Measurements from ENCODE around the gene METAP1D. TPM values are rescaled to one million over a fixed set of nuclear protein-coding genes. Genes with fewer than 3 reads are reported as not detected.

Gene METAP1D
- total RNA-seq, 1 experiment from 2014 or later: 15.8 TPM

DNA sequence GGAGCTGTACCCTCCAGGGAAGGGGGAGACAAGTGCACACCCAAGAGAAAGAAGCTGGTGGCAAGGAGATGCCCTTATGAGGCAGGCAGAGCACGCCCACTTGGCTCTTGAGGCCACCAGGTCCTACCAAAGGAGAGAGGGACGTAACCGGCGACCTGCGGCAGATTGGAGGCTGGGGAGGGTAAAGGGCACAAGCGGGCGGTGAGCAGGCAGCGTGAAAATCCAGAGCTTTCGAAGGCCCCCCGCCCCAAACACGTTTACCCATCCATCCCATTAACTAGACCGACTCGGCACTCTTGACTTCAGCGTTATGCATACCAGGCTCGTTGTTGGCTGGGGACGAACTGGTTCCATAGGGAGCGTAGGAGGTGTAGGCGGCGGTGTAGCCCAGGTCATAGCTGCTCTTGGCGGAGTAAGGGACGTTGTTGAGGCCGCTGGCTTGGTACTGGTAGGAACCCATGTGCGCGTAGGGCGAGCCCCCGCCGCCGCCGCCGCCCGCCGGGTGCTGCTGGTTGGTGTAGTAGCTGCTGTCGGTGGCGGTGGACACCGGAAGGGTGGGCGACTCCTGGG is 102.2 kb downstream of the METAP1D start:
- TF ChIP-seq, protein P1, sequence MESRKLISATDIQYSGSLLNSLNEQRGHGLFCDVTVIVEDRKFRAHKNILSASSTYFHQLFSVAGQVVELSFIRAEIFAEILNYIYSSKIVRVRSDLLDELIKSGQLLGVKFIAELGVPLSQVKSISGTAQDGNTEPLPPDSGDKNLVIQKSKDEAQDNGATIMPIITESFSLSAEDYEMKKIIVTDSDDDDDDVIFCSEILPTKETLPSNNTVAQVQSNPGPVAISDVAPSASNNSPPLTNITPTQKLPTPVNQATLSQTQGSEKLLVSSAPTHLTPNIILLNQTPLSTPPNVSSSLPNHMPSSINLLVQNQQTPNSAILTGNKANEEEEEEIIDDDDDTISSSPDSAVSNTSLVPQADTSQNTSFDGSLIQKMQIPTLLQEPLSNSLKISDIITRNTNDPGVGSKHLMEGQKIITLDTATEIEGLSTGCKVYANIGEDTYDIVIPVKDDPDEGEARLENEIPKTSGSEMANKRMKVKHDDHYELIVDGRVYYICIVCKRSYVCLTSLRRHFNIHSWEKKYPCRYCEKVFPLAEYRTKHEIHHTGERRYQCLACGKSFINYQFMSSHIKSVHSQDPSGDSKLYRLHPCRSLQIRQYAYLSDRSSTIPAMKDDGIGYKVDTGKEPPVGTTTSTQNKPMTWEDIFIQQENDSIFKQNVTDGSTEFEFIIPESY (IDR thresholded peaks at IDR 0.05; ENCODE audit: extremely low read depth, insufficient replicate concordance, low read length): no peak
- TF ChIP-seq POLR2A (IDR thresholded peaks at IDR 0.05; ENCODE audit: borderline replicate concordance, extremely low read depth, insufficient read depth, insufficient read length) (no peak), SIN3A (IDR thresholded peaks at IDR 0.05; ENCODE audit: low read depth) (no peak), SRF (IDR thresholded peaks at IDR 0.05; ENCODE audit: low read depth) (no peak), EZH2 (IDR thresholded peaks at IDR 0.05) (no peak), EZH2phosphoT487 (IDR thresholded peaks at IDR 0.05; ENCODE audit: borderline replicate concordance) (no peak), CEBPB (IDR thresholded peaks at IDR 0.05; ENCODE audit: low read depth) (no peak), RAD21 (IDR thresholded peaks at IDR 0.05; ENCODE audit: low read depth) (no peak), POLR2AphosphoS5 (IDR thresholded peaks at IDR 0.05; ENCODE audit: low read depth, low read length) (no peak), ZFX (IDR thresholded peaks at IDR 0.05) (no peak), ZNF274 (IDR thresholded peaks at IDR 0.05; ENCODE audit: low read depth, low read length) (no peak)
- TF ChIP-seq, protein P2, sequence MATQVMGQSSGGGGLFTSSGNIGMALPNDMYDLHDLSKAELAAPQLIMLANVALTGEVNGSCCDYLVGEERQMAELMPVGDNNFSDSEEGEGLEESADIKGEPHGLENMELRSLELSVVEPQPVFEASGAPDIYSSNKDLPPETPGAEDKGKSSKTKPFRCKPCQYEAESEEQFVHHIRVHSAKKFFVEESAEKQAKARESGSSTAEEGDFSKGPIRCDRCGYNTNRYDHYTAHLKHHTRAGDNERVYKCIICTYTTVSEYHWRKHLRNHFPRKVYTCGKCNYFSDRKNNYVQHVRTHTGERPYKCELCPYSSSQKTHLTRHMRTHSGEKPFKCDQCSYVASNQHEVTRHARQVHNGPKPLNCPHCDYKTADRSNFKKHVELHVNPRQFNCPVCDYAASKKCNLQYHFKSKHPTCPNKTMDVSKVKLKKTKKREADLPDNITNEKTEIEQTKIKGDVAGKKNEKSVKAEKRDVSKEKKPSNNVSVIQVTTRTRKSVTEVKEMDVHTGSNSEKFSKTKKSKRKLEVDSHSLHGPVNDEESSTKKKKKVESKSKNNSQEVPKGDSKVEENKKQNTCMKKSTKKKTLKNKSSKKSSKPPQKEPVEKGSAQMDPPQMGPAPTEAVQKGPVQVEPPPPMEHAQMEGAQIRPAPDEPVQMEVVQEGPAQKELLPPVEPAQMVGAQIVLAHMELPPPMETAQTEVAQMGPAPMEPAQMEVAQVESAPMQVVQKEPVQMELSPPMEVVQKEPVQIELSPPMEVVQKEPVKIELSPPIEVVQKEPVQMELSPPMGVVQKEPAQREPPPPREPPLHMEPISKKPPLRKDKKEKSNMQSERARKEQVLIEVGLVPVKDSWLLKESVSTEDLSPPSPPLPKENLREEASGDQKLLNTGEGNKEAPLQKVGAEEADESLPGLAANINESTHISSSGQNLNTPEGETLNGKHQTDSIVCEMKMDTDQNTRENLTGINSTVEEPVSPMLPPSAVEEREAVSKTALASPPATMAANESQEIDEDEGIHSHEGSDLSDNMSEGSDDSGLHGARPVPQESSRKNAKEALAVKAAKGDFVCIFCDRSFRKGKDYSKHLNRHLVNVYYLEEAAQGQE (IDR thresholded peaks at IDR 0.05; ENCODE audit: low read depth): no peak
- TF ChIP-seq, protein P3, sequence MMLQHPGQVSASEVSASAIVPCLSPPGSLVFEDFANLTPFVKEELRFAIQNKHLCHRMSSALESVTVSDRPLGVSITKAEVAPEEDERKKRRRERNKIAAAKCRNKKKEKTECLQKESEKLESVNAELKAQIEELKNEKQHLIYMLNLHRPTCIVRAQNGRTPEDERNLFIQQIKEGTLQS (IDR thresholded peaks at IDR 0.05): no peak
- TF ChIP-seq, protein P4, sequence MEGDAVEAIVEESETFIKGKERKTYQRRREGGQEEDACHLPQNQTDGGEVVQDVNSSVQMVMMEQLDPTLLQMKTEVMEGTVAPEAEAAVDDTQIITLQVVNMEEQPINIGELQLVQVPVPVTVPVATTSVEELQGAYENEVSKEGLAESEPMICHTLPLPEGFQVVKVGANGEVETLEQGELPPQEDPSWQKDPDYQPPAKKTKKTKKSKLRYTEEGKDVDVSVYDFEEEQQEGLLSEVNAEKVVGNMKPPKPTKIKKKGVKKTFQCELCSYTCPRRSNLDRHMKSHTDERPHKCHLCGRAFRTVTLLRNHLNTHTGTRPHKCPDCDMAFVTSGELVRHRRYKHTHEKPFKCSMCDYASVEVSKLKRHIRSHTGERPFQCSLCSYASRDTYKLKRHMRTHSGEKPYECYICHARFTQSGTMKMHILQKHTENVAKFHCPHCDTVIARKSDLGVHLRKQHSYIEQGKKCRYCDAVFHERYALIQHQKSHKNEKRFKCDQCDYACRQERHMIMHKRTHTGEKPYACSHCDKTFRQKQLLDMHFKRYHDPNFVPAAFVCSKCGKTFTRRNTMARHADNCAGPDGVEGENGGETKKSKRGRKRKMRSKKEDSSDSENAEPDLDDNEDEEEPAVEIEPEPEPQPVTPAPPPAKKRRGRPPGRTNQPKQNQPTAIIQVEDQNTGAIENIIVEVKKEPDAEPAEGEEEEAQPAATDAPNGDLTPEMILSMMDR (IDR thresholded peaks at IDR 0.05 in 2 of 3, conservative IDR thresholded peaks at IDR 0.05 in 1 of 3; ENCODE audit: borderline replicate concordance in 1 of 3, insufficient read depth in 1 of 3, low read depth in 2 of 3, low read length in 2 of 3): no peak
- Histone ChIP-seq H3K9ac (ENCODE audit: low read length) (peak overlapping the region; percentile 63), H3K36me3 (ENCODE audit: control insufficient read depth in 1 of 2, insufficient read depth in 2 of 2, low read length in 2 of 2) (no peaks in the 10 kb centered on the region), H3K4me2 (ENCODE audit: low read length) (peak overlapping the region; percentile 86), H4K20me1 (ENCODE audit: insufficient read depth) (no peaks in the 10 kb centered on the region), H3K4me3 (replicated peaks in 1 of 2; ENCODE audit: low read depth in 1 of 2, low read length in 2 of 2) (peak overlapping the region; percentile 60 to 64), H2AFZ (ENCODE audit: low read depth, low read length, poor library complexity, severe bottlenecking) (no peak overlapping the region), H3K79me2 (ENCODE audit: insufficient read depth, low read length) (no peaks in the 10 kb centered on the region), H3K9me2 (ENCODE audit: insufficient read depth) (no peaks in the 10 kb centered on the region), H3K27ac (ENCODE audit: low read depth, low read length) (peak overlapping the region; percentile 53; the same call in 1 of the 2 replicates), H3K27me3 (ENCODE audit: insufficient read depth, low read length) (no peaks in the 10 kb centered on the region), H3K9me3 (ENCODE audit: control insufficient read depth in 1 of 2, insufficient read depth in 1 of 2, low read depth in 1 of 2, low read length in 2 of 2) (no peaks in the 10 kb centered on the region), H3K4me1 (ENCODE audit: control insufficient read depth in 1 of 2, insufficient read depth in 2 of 2, low read length in 2 of 2) (peaks cover 46 to 64% of the 10 kb centered on the region in 2 experiments)
- ChIA-PET RAD21 (ENCODE audit: low non-redundant PET in 1 of 2, low total read pairs in 2 of 2, uncharacterized antibody in 2 of 2, unreplicated experiment in 2 of 2) (no interaction called here), CTCF (interaction anchor here (2.0 kb wide), 1 partner anchor 396 kb away, joined by 6 read pairs; no protein-coding TSS in a partner anchor), POLR2A (no interaction called here)
- DNase-seq (ENCODE audit: low read depth, low spot score) (no peak), ATAC-seq (peak; percentile 1; the same call in 1 of the 2 replicates)
- intact Hi-C loops (cut with micrococcal nuclease): loop anchor here (2.0 to 5.0 kb wide), 2 partner anchors 93 to 360 kb away; no protein-coding TSS in a partner anchor
- TSS peak; percentile 74 for BruUV-seq (replicated peaks)

All from HCT116 (cell line).